ACHN (cell line): ENCODE results near the gene FAM193B.
"Not testable (repeated sequence)": the region's sequence is repeated elsewhere in the genome, so short reads cannot be mapped to it uniquely, and the experiment has no call there.

Experiments used
- DNase-seq: peaks from one replicate; pipeline ENCODE4 v3.0.0-alpha.2; 2015
- in situ Hi-C: cut with HindIII; loops from 2 replicates; pipeline ENCODE4 v1.10.0; 2017; ENCODE audit warnings: low sequenced_read_pairs, low pct_ligation_motif_present, low pct_unique_long_range_greater_than_20kb

FAM193B gene

GRCh38 chr5:177590406-177590805, 36.0 kb upstream of the FAM193B start:
- in situ Hi-C loops = no loop called here
- DNase-seq = no peak

GRCh38 chr5:177588413-177588909, 34.1 kb upstream of the FAM193B start:
- in situ Hi-C loops = no loop called here
- DNase-seq = no peak

DNA sequence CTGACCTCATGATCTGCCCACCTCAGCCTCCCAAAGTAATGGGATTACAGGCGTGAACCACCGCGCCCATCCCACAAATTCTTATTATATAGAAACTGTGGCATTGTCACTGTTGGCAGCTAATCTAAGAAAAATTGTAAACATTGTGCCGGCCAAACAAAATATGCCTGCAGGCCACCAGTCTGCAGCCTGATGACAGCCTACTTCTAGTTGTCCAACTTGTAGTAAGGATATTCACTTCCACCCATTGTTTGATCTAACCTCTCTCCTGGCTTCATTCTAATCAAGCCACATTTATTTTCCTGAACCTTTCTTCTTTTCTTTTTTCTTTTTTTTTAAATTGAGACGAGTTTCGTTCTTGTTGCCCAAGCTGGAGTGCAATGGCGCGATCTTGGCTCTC, 24.0 kb upstream of the FAM193B start:
- in situ Hi-C loops = no loop called here

GRCh38 chr5:177576169-177576568, 21.8 kb upstream of the FAM193B start:
- in situ Hi-C loops = no loop called here
- no peak for DNase-seq

More for the DNA sequence above, 24.0 kb upstream of the FAM193B start:
- no peak for DNase-seq

GRCh38 chr5:177575488-177575887, 21.1 kb upstream of the FAM193B start:
- in situ Hi-C loops = no loop called here
- DNase-seq = no peak

GRCh38 chr5:177569894-177570293, 15.5 kb upstream of the FAM193B start:
- in situ Hi-C loops = no loop called here
- DNase-seq = no peak

DNA sequence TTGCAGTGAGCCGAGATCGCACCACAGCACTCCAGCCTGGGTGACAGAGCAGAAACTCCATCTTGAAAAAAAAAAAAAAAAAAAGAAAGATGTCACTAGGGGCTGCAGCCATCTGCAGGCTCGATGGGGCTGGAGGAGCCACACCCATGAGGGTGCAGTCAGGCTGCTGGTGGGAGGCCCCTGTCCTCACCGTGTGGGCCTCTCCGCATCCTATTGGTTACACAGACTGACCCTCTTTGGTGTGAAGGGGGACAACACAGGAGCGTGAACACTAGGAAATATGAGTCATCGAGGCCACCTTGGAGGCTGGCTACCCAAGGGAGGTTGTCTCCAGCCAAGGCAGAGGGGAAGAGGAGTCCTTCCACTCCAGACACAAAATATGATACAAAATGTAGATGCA, 14.0 kb upstream of the FAM193B start:
- in situ Hi-C loops = no loop called here
- DNase-seq = no peak

- in situ Hi-C loops = no loop called here
- DNase-seq = no peak
Measured at GRCh38 chr5:177565046-177565445, 10.7 kb upstream of the FAM193B start.

GRCh38 chr5:177559446-177559941, 5.1 kb upstream of the FAM193B start:
- DNase-seq, in situ Hi-C loops: not testable (repeated sequence)

DNA sequence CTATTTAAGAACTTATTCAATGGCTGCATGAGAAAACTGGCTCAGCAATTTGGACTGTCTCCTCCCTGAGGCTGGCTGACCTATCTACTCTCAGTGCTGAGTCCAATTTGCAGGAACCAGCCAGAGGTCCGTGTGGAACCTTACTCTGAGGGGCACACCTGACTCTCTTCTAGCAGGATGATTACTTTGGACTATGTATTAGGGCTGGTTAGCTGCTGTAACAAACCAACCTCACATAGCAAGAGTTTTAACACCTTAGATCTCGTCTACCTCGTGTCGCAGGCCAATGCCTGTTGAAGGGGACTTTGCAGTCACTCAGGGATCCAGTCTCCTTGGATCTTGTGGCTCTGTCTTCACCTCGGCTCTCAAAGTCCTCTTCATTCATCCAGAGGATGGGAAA, 3.4 kb upstream of the FAM193B start:
- DNase-seq = no peak
- in situ Hi-C loops = no loop called here

DNA sequence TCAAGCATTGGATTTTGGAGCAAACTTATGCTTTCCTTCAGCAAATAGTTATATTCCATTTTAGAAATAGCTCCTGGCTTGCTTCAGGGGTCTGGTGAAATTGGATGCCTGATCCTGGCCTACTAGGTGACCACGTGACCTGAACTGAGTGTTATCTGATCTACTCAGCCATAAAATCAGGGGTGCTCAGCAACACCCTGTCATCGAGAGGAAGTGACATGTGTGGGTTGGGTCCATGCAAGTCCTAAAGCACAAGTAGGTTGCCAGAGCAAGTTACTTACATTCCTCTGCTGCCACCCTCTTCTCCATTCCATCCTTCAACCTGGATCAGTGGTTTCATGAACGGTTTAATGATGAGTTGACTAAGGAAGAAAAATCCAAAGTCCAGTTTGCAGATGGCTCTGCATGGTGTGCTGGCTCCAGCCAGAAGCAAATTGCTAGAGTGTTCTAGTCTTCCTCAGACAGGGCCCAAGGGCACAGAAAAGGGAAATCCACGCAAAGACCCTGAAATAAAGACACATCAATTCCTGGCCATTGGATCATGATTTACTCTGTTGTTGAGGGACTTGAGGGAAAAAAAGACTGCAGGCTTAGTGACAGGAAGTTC, 2.8 kb upstream of the FAM193B start:
- in situ Hi-C loops = no loop called here
- no peak for DNase-seq

DNA sequence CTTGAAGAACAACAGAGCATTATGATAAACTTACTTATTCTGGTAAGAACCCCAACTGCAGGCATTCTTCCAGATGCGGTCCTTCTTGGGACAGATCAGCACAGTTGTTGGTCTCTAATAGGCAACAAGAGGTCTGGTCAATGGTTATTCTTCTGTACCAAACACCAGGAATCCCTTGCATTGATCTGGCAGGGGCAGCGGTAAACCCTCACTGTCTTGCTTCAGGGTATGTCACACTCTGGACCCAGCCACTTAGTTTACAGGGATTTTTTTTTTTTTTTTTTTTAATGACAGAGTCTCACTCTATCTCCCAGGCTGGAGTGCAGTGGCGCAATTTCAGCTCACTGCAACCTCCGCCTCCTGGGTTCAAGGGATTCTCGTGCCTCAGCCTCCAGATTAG, 1.3 kb upstream of the FAM193B start:
- DNase-seq = no peak
- in situ Hi-C loops = no loop called here

DNA sequence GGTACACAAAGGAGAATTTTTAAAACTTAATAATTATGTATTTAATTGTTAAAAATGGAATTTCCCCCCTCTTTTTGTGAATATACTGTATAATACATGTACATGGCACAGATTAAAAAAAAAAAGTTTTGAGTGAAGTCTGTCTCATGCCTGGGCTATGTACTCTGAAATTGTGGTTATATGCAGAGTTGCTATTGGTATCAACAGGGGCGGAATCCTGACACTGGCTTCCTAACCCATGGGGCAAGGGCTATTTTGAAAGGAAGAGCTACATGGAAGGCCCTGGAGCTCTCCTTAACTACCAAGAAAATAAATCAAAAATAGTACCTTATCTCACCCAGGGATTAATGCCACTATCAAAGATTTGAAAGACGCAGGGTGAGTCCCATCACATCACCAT, 865 bp upstream of the FAM193B start:
- in situ Hi-C loops = no loop called here
- no peak for DNase-seq

- in situ Hi-C loops = no loop called here
- peak; percentile 14 for DNase-seq
Measured at GRCh38 chr5:177553671-177554429, 513 bp downstream of the FAM193B start.

GRCh38 chr5:177552839-177553455, 1.4 kb downstream of the FAM193B start:
- DNase-seq = no peak
- in situ Hi-C loops = no loop called here

- in situ Hi-C loops = no loop called here
- DNase-seq = no peak
Measured at GRCh38 chr5:177550122-177550521, 4.2 kb downstream of the FAM193B start.

GRCh38 chr5:177548495-177548894, 5.9 kb downstream of the FAM193B start:
- in situ Hi-C loops = no loop called here
- DNase-seq = no peak

DNA sequence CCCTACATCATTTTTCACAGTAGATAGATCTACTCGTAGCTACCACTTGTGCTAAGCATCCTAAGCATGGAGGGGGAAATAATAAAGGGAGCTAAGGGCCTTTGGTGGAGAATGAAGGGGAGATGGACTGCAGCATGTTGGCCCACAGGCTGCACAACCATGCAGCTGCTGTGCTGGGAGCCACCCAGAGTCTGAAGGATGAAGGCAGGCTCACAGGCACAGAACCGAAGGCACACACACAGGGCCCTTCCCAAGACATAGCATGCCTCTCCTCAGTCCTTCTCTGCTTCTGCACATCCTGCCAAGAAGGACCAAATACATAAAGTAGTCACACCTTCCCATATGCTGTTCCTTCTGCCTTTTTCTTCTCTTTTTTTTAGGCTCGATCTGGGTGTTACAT, 6.6 kb downstream of the FAM193B start:
- in situ Hi-C loops = no loop called here
- no peak for DNase-seq

- in situ Hi-C loops = no loop called here
- DNase-seq = peak; percentile 37
Measured at GRCh38 chr5:177546258-177546741, 8.1 kb downstream of the FAM193B start.
